Suprapubic skin (tissue), 4 donors: ENCODE data around the gene SYNRG.

Experiments
- CTCF ChIP-seq, 2 donors: fragments of 200-600 bp in 1 of 2; fragments of 450-650 bp in 1 of 2; sonication (generic) in 1 of 2; IDR thresholded peaks; one replicate each; pipeline ENCODE4 v1.5.1; 2016 to 2019; ENCODE audit warnings: antibody characterized with exemption in 2 of 2, mild to moderate bottlenecking in 1 of 2, moderate library complexity in 1 of 2
- EP300 ChIP-seq: sonication (generic); formaldehyde crosslinking; IDR thresholded peaks from one replicate; pipeline ENCODE4 v1.6.1; 2017; ENCODE audit warnings: antibody characterized with exemption
- POLR2A ChIP-seq, 2 donors: fragments of 450-650 bp; IDR thresholded peaks; one replicate each; pipeline ENCODE4 v1.6.1; 2017; ENCODE audit warnings: antibody characterized with exemption in 2 of 2, mild to moderate bottlenecking in 2 of 2, moderate library complexity in 2 of 2
- POLR2AphosphoS5 ChIP-seq, 3 donors: sonication (generic); formaldehyde crosslinking; IDR thresholded peaks; one replicate each; pipeline ENCODE4 v1.6.1; 2017; ENCODE audit warnings: antibody characterized with exemption in 3 of 3

DNA sequence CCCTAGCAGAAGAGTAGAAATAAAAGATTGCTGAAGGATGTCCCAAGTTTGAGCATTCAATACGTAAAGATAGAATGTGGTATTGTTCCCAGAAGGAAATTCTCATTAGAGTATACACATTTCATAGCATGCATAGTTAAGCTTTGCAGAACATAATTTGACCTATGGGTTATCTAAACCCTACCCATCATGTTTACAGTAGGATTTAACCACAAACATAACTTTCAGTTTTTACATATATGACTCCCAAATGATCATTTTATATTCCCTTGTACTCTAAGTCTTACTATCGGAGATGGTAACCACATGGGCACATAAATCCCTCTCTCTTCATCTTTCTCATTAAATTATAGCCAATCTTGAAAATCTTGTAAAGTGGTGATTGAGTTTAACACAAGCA is 50.9 kb downstream of the SYNRG start:
- TF ChIP-seq CTCF (IDR thresholded peaks at IDR 0.05) (no peak), EP300 (no peak), POLR2A (IDR thresholded peaks at IDR 0.05) (no peak), POLR2AphosphoS5 (IDR thresholded peaks at IDR 0.05) (no peak)
